ENCODE results near the gene CKAP2L.

Gene CKAP2L

GRCh38 chr2:112757265-112757664 lies 7.1 kb downstream of the CKAP2L start:
- peaks cover 88% of the 10 kb centered on the region for H3K36me3 ChIP-seq
- no peak for TF ChIP-seq CTCF (IDR thresholded peaks at IDR 0.05; ENCODE audit: low read depth, low read length)
- no peaks in the 10 kb centered on the region for H3K9me3 ChIP-seq (ENCODE audit: severe bottlenecking)
- no peak overlapping the region for H3K4me3 ChIP-seq (ENCODE audit: low read depth, low read length)
- no peak for DNase-seq
- no peaks in the 10 kb centered on the region for H3K27me3 ChIP-seq (ENCODE audit: insufficient read depth, low read depth, severe bottlenecking)
- H3K27ac ChIP-seq: no peak overlapping the region

GRCh38 chr2:112756207-112756606 lies 8.2 kb downstream of the CKAP2L start:
- no peak overlapping the region for H3K4me3 ChIP-seq (ENCODE audit: low read depth, low read length)
- H3K9me3 ChIP-seq (ENCODE audit: severe bottlenecking): no peaks in the 10 kb centered on the region
- peaks cover 90% of the 10 kb centered on the region for H3K36me3 ChIP-seq
- no peak for DNase-seq
- H3K27ac ChIP-seq: no peak overlapping the region
- no peaks in the 10 kb centered on the region for H3K27me3 ChIP-seq (ENCODE audit: insufficient read depth, low read depth, severe bottlenecking)
- no peak for TF ChIP-seq CTCF (IDR thresholded peaks at IDR 0.05; ENCODE audit: low read depth, low read length)

- H3K9me3 ChIP-seq (ENCODE audit: severe bottlenecking): no peaks in the 10 kb centered on the region
- H3K27me3 ChIP-seq (ENCODE audit: insufficient read depth, low read depth, severe bottlenecking): no peaks in the 10 kb centered on the region
- H3K4me3 ChIP-seq (ENCODE audit: low read depth, low read length): no peak overlapping the region
- peaks cover 87% of the 10 kb centered on the region for H3K36me3 ChIP-seq
- H3K27ac ChIP-seq: no peak overlapping the region
- TF ChIP-seq CTCF (IDR thresholded peaks at IDR 0.05; ENCODE audit: low read depth, low read length): no peak
- DNase-seq: no peak
These were observed 9.0 kb downstream of the CKAP2L start for GRCh38 chr2:112755444-112755843.

GRCh38 chr2:112754564-112754963 lies 9.8 kb downstream of the CKAP2L start:
- no peak overlapping the region for H3K27ac ChIP-seq
- H3K36me3 ChIP-seq: peaks cover 87% of the 10 kb centered on the region
- no peak overlapping the region for H3K4me3 ChIP-seq (ENCODE audit: low read depth, low read length)
- DNase-seq: no peak
- H3K27me3 ChIP-seq (ENCODE audit: insufficient read depth, low read depth, severe bottlenecking): no peaks in the 10 kb centered on the region
- no peaks in the 10 kb centered on the region for H3K9me3 ChIP-seq (ENCODE audit: severe bottlenecking)
- TF ChIP-seq CTCF (IDR thresholded peaks at IDR 0.05; ENCODE audit: low read depth, low read length): no peak

GRCh38 chr2:112752667-112753066 lies 11.7 kb downstream of the CKAP2L start:
- H3K9me3 ChIP-seq (ENCODE audit: severe bottlenecking): no peaks in the 10 kb centered on the region
- TF ChIP-seq CTCF (IDR thresholded peaks at IDR 0.05; ENCODE audit: low read depth, low read length): no peak
- H3K4me3 ChIP-seq (ENCODE audit: low read depth, low read length): no peak overlapping the region
- DNase-seq: no peak
- no peak overlapping the region for H3K27ac ChIP-seq
- H3K27me3 ChIP-seq (ENCODE audit: insufficient read depth, low read depth, severe bottlenecking): no peaks in the 10 kb centered on the region
- peaks cover 82% of the 10 kb centered on the region for H3K36me3 ChIP-seq

GRCh38 chr2:112751451-112752197 lies 12.8 kb downstream of the CKAP2L start:
- no peak overlapping the region for H3K4me3 ChIP-seq (ENCODE audit: low read depth, low read length)
- H3K27ac ChIP-seq: no peak overlapping the region
- TF ChIP-seq CTCF (IDR thresholded peaks at IDR 0.05; ENCODE audit: low read depth, low read length): no peak
- DNase-seq: no peak
- H3K9me3 ChIP-seq (ENCODE audit: severe bottlenecking): no peaks in the 10 kb centered on the region
- H3K36me3 ChIP-seq: peaks cover 83% of the 10 kb centered on the region
- no peaks in the 10 kb centered on the region for H3K27me3 ChIP-seq (ENCODE audit: insufficient read depth, low read depth, severe bottlenecking)

All from WERI-Rb-1 (cell line).